NCI-H82 (cell line): ENCODE measurements around the gene SRPK3.
"Not testable (repeated sequence)": the region's sequence is repeated elsewhere in the genome, so short reads cannot be mapped to it uniquely, and the experiment has no call there.

Source experiments
- DNase-seq: peaks from one replicate; lab custom pipeline; 2025; lab: John Stamatoyannopoulos, UW

Gene SRPK3

GRCh38 chrX:153780678-153781427 is at the start of gene SRPK3:
SRPK3 (plus strand) TSS chrX:153781041; CDS start chrX:153781087, 46 bp downstream.
- peak; percentile 43 for DNase-seq

GRCh38 chrX:153731117-153731844 is 49.6 kb upstream of the SRPK3 start:
- DNase-seq: no peak

- no peak for DNase-seq
Observed at GRCh38 chrX:153731845-153732215, 49.0 kb upstream of the SRPK3 start.

- DNase-seq: no peak
Observed at GRCh38 chrX:153732401-153732800, 48.4 kb upstream of the SRPK3 start.

GRCh38 chrX:153733651-153734240 is 47.1 kb upstream of the SRPK3 start:
- no peak for DNase-seq

- DNase-seq: no peak
Observed at GRCh38 chrX:153734871-153735270, 46.0 kb upstream of the SRPK3 start.

GRCh38 chrX:153735274-153735673 is 45.6 kb upstream of the SRPK3 start:
- DNase-seq: no peak

GRCh38 chrX:153736071-153736820 is 44.6 kb upstream of the SRPK3 start:
- DNase-seq: no peak

- DNase-seq: no peak
Observed at GRCh38 chrX:153736871-153737441, 43.9 kb upstream of the SRPK3 start.

- DNase-seq: no peak
Observed at GRCh38 chrX:153738056-153738605, 42.7 kb upstream of the SRPK3 start.

- DNase-seq: no peak
Observed at GRCh38 chrX:153739754-153740486, 40.9 kb upstream of the SRPK3 start.

GRCh38 chrX:153740631-153741222 is 40.1 kb upstream of the SRPK3 start:
- DNase-seq: no peak

- DNase-seq: no peak
Observed at GRCh38 chrX:153741446-153741845, 39.4 kb upstream of the SRPK3 start.

GRCh38 chrX:153742111-153742510 is 38.7 kb upstream of the SRPK3 start:
- not testable (repeated sequence) for DNase-seq

- not testable (repeated sequence) for DNase-seq
Observed at GRCh38 chrX:153742796-153743467, 37.9 kb upstream of the SRPK3 start.

GRCh38 chrX:153743468-153744209 is 37.2 kb upstream of the SRPK3 start:
- DNase-seq: peak; percentile 79

GRCh38 chrX:153744210-153745066 is 36.4 kb upstream of the SRPK3 start:
- no peak for DNase-seq

GRCh38 chrX:153745067-153745433 is 35.8 kb upstream of the SRPK3 start:
- DNase-seq: peak; percentile 23
